Choroid plexus epithelial cell (primary cell): ENCODE measurements around the gene LMBRD1.

ENCODE experiments used
- DNase-seq: peaks from one replicate; pipeline ENCODE4 v3.0.0-alpha.2; 2010; ENCODE audit warnings: low read depth
- H3K4me3 ChIP-seq: 2 replicates; pipeline ENCODE4 v1.5.1; 2011; ENCODE audit warnings: low read depth, mild to moderate bottlenecking, control low read depth, low read length, moderate library complexity
- CTCF ChIP-seq: conservative IDR thresholded peaks from 2 replicates; pipeline ENCODE4 v1.5.1; 2011; ENCODE audit warnings: low read depth, mild to moderate bottlenecking, control low read depth, inconsistent platforms, low read length, moderate library complexity

The LMBRD1 gene

DNA sequence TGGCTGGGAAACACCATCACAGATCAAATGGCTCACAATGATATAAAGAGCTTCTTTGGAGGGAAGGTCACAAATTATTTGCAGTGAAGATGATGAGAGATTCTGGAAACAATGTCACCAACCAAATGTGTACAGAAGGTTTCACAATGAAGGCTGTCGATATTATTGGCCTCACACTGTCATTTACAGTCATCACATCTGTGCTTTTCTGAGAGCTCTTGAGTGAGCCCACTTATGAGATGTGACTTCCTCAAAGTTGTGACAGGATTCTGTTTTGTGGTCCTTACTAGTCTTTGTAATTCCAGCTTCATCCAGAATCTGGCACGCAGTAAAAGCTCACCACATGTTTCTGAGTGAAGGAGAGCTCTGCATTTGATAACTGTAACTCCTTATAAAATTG, 133.6 kb downstream of the LMBRD1 start:
- DNase-seq = no peak
- TF ChIP-seq CTCF = no peak
- H3K4me3 ChIP-seq = no peak overlapping the region

- DNase-seq = no peak
- no peak for TF ChIP-seq CTCF
- no peak overlapping the region for H3K4me3 ChIP-seq
These were observed 146.1 kb downstream of the LMBRD1 start for GRCh38 chr6:69650703-69651102.

DNA sequence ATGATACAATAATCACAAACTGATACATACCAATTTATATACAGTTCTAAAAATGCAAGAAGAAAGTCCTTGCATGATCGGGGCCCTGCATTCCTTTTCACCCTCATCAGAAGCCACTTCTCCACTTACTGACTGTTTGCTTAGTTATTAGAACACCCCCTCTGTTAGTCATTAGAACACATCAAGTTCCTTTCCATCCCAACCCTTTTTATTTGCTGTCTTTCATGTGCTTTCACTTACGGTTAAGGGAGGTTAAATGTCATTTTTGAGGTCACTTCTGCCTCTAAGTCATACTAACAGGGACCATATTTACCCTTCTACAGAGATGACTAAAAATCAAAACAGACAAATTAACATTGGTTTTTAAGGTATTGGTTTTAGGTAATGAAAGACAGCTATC, 149.1 kb downstream of the LMBRD1 start:
- DNase-seq = no peak
- H3K4me3 ChIP-seq = no peak overlapping the region
- no peak for TF ChIP-seq CTCF

DNA sequence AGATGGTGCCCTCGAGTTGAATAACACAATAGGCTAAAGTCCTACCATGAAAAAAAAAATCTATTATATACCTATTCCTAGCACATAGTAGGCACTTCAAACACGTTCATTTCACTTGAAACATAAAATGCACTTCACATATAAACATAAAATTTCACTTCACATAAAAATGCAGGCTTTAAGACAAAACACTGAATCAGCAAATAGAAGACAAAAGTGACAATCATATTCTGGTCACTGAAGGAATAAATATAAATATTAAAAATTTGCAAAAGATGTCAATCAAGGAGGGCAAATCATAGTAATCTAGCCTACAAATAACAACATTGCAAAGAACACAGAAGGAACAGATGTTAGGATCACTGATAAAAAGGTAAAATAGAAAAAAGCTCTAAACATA, 153.1 kb downstream of the LMBRD1 start:
- H3K4me3 ChIP-seq = no peak overlapping the region
- TF ChIP-seq CTCF = no peak
- DNase-seq = no peak

GRCh38 chr6:69632932-69633331, 163.9 kb downstream of the LMBRD1 start:
- no peak overlapping the region for H3K4me3 ChIP-seq
- no peak for DNase-seq
- TF ChIP-seq CTCF = no peak

GRCh38 chr6:69631552-69632346, 165.1 kb downstream of the LMBRD1 start:
- DNase-seq = peak; percentile 2

More at GRCh38 chr6:69631552-69632346, 165.1 kb downstream of the LMBRD1 start:
- no peak for TF ChIP-seq CTCF
- no peak overlapping the region for H3K4me3 ChIP-seq
